Globus pallidus (tissue), 1 donor: Measurements from ENCODE around the gene CDC42BPB.

Experiments
- DNase-seq: peaks from one replicate; pipeline ENCODE4 v3.0.0-alpha.2; 2015; ENCODE audit warnings: low spot score

CDC42BPB gene

DNA sequence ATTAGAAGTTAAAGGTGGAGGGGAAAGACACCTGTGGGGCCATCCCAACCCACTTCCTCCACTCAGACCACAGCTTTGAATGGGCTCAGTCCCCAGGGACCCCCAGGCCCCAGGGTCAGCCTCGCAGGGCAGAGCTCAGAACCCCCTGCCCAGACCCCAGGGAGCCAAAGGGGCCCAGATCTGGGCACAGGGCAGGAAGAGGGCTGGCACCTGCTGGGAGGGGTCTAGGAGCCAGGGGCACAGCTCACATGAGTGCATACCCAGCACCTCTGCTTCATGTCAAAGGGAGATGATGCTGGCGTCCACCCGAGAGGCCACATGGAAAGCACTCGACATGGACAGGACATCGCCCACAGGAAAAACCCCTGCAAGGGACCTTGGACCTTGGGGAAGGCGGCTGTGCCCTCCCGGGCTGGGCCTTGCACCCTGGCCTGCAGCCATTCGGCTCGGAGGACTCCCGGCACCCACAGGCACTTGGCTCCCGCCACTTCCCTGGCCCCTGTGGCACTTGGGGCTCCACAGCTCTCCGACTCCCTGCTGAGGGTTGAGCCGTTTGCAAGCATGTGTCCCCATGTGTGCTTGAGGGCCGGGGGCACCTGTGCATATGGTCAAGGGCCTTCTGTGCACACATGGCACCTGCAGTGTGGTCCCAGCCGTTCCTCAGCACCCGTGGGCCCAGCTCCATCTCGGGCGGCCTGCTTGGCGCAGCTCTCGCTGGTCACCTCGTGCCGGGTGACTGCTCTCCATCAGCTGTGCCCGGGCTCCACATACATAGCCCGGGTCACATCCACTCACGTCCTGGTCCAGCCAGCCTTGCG is 142.7 kb downstream of the CDC42BPB start:
- DNase-seq = no peak

DNA sequence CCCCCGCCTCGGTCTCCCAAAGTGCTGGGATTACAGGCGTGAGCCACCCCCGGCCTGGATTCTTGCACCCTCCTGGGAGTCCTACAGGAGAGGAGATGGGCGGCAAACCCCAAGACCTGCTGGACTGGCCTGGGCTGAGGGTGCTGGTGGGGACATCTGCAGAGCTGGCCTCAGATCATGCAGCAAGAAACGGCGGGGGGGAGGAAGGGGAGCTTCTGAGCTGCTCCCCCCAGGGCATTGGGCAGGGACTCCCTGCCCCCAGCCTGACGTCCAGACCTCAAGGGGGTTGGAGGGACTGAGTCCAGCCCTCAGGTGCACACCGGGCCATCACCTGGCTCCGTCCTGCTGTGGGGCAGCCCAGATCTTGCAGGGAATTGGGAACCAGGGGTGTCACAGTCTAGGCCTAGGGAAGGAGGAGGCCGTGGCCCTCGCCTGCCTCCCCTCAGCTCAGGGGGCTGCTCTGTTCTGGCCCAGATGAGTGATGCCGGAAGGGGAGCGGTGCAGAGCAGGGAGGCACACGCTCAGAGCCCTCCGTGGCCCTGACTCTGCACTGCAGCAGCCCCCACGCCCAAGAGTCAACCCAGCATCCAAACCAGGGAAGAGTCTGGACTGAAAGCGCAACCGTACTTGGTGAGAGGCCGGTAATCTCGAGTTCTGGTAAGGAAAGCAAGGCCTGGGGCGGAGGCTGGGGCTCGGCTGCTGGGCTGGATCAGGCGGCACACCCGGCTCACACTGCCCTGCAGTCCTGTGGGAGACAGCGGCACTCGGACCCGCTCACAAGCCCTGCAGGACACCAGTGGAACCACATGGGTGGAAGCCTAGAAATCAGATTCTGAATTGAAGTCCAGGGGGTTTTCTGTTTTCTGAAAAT is 143.8 kb downstream of the CDC42BPB start:
- DNase-seq = no peak

DNA sequence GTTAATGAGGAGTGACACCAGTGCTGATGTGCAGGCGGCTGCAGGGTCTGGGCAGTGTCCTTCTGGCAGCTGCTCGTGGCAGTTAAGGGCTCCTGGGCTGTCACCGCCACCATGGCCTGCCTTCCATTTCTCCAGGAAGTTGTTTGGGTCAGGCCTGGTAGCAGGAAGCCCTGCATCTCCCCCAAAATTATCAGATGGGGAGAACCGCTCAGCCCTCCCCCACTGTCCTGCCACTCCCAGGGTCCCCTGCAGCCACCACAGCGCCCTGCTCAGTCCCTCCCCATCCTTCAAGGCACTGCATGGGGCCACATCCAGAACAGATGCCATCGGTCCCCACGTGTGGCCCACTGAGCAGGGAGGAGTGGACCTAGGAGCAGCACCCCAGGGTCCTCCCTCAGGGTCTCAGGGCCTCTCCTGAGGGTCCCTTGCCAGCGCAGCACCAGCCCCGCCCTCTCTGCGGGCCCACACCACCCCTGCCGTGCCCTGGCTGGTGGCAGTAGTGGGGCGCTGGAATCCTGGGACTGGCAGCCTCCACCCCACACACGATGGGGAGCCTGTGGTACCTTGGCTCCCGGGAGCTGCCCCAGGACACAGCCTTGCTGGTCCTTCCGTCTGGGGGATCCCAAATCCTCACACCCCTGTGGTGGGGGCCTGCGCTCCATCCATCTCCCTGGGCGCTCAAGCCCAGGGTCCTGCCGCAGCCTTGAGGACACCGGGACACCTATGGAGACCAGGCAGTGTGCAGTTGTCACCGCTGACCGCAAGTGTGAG is 145.2 kb downstream of the CDC42BPB start:
- no peak for DNase-seq

DNA sequence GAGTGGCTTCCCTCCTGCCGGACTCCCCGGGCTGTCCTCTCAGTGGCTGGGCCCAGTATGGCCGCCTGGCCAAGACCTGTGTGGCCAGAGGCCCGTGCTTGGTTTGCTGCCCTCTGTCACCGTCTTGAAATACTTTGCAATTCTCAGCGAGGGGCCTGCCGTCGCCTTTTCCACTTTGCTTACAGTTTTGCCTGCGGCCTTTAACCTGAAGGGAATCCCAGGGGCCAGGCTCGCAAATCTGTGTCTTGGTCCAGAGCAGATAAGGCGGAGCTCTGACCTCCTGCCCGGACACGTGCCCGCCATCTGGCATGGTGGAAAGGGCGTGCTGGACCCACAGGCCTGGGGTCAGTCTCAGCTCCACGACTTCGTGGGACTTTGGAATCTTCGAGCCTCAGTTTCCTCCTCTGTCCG is 145.8 kb downstream of the CDC42BPB start:
- no peak for DNase-seq

DNA sequence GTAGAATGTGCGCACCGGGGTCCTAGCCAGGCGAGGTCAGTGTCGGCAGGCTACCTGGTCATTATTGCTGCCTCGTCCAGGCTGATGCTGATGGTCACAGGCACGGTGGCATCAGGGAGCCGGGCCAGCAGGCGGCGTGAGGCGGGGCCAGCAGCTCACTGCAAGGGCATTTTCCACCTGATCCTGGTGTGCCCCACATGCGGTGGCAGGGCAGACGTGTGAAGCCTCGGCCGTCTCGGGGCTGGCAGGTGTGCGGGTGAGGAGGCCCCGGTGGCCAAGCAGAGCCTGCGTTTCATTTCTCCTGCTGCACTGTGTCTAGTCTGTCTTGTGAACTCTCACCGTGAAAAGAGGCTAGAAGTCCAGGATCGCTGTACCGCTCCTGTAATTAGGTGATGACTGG is 146.9 kb downstream of the CDC42BPB start:
- DNase-seq = no peak

DNA sequence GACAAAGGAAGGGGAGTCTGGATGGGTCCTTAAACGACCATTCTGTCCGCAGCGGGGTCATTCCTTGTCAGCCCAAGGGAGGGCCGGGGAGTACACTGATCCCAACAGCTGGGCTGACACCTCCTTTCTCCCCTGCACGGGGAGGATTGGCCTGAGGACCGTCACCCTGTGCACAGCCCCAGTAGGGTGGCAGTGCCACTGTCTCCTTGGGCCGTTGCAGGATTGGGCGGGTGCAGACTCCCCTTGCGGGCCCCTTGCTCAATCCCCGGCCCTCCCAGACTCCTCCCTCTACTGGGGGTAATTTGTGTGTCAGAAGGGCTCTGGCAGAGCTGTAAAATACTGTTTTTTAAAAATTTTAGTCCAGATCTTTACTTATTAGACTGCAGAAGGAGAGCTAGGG is 147.4 kb downstream of the CDC42BPB start:
- no peak for DNase-seq

DNA sequence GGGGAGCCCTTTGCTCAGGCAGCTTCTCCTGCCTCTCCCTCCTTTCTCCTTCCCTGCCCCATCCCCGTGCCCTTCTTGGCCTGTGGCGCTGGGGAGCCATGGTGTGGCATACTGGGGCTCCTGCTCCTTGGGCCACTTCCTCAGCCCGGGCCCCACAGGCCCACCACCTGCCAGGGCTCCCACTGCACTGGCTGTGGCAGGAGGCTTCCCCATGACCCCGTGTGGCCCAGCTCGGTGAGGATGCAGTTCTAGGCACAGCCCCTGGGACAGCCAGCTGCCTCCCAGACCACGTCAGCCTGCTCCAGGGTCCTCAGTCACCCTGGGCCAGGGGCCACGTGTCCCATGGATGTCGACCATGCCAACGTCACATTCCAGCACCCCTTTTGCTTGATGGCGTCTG is 147.9 kb downstream of the CDC42BPB start:
- no peak for DNase-seq

DNA sequence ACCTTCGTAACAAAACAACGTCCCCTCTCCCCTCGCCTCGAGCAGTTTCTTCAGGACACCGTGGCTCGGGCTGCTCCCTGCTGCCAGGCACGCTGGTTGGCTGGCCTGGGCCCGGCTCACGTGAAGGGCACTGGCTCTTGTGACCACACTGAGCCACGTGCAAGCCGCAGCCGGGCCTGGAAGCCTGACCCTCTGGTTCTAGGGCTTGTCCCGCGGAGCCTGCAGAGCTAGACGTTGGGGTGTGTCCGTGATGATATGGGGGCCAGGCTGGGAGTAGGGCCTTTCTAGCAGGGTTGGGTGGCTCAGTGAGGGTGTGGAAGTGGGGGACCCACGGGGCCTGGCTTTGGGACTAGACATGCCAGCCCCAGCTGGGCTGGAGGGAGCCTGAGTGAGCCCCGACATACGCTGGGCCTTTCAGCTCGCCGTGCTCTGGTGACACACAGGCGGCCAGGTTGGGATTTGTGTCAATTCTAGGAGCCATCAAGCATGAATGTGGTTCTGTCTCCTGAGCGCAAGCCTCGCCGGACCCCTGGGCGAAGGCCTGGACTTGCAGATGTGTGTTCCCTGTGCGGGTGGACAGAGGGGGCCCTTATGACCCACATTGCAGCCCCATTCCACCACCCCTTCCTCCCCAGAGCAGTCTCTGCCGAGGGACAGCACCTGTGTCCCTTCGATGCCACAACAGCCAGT is 148.4 kb downstream of the CDC42BPB start:
- DNase-seq = no peak

DNA sequence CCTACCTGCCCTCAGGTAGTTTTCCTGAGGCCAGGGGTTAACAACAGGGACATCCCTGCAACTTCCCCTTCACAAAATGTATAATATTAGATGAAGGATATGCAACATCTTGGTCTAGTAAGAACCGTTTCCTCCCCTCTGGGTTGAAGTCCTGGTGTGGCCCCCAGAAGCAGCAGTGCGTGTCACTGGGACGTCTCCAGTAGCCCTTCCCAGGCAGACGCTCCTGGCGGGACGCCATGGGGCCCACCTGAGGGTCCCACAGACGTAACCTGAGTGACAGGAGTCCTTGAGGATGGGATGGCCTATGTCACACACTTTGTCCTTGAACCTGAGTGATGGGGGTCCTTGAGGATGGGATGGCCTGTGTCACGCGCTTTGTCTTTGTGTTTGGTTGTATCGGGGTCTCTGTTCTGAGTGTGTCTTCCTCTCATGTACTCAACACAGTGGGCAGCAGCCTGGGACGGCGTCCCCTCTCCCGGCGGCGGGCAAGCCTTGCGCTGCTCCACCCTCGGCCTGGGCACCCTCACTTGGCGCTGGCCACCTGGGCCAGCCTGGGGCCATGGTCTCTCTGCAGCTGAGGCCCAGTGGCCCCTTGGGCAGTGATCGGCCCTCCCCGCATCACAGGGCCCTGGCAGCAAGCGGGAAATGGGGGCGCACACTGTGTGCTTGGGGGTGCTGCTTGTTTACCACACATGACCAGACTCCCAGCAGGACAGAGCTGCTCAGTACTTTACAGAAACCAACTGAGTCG is 149.2 kb downstream of the CDC42BPB start:
- no peak for DNase-seq

DNA sequence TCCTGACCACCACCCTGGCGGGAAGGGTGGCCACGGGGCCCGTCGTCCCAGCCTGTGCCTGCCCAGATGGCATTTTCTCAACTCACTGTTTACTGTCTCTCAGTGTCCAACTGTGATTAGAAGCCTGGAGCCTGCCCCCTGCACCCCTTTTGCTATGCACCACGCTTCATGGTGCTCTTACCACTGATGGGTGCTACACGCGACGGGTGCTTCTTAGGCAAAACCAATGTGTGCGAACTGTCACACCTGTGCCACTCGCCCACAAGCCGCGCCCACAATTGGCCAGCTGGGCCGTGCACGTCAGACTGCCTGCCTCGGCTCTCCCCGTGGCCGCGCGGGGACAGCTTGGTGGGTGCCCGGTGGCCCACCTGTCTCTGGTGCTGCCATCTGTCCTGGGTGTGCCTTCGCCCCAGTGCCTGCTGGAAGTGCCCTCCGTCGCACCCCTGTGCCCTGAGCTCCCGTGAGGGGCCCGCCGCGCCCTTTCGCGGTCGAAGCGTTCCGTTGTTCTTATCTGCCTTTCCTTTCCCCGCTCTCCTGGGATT is 150.0 kb downstream of the CDC42BPB start:
- DNase-seq = no peak

DNA sequence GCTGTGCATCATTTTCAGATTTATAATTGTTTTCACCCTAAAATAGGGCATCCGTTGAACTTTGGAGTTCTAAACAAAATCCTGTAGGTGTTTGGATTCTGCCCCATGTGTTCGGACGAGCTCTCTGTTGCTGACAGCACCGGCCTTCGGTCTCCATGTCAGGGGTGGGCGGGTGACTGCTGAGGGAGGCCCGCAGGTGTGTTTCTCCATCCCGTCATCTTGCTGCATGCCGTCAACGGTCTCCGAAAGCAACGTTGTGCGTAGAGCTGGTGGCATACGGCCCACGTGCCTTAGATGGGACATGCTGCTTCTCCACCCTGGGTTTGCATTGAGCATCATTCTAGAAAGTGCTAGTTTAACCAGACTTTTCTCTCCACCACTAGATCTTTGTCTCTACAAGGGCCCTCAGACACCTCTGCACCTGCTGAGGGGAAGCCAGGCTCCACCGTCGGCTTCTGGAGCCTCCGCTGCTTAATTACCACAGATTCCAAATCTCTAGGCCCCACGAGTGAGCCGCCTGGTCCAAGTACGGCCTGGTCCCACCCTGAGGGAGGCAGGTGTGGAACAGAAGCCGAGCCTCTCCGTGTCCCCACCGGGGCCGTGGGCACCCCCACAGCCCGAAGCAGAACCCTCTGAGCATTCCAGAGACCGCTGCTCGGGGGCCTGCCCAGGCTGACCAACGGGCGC is 150.6 kb downstream of the CDC42BPB start:
- no peak for DNase-seq

DNA sequence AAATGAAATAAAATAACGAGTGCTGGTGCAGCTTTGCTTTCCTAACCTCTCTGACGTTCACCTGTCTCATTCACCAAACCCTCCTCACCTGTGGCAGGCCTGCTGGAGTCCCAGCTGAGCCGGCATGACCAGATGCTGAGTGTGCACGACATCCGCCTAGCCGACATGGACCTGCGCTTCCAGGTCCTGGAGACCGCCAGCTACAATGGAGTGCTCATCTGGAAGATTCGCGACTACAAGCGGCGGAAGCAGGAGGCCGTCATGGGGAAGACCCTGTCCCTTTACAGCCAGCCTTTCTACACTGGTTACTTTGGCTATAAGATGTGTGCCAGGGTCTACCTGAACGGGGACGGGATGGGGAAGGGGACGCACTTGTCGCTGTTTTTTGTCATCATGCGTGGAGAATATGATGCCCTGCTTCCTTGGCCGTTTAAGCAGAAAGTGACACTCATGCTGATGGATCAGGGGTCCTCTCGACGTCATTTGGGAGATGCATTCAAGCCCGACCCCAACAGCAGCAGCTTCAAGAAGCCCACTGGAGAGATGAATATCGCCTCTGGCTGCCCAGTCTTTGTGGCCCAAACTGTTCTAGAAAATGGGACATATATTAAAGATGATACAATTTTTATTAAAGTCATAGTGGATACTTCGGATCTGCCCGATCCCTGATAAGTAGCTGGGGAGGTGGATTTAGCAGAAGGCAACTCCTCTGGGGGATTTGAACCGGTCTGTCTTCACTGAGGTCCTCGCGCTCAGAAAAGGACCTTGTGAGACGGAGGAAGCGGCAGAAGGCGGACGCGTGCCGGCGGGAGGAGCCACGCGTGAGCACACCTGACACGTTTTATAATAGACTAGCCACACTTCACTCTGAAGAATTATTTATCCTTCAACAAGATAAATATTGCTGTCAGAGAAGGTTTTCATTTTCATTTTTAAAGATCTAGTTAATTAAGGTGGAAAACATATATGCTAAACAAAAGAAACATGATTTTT is 151.9 kb downstream of the CDC42BPB start:
- DNase-seq = no peak

DNA sequence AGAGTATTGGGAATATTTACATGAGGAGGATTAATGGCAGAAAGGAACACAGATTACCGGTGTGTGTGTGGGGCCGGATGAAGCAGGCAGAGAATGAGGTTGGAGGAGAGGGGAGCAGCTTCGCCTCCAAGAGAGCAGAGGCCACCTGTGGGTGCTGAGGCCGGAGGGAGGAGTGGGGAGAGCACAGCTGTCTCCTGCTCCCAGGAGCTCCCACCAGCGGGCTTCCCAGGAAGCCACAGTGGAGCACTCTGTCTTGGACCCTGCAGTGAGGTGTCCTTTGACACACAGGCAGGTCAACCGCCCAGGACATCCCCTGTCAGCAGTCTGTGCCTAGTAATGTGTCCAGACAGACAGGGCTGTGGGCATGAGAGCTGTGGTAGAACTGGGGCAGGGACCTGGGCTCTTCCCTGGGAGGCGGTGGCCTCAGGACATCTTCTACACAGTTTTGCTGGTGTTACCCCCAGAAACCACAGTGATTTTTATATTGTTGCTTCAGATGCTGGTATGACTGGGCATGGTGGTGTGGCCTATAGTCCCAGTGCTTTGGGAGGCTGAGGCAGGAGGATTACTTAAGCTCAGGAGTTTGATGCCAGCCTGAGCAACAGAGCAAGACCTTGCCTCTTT is 153.3 kb downstream of the CDC42BPB start:
- DNase-seq = no peak

DNA sequence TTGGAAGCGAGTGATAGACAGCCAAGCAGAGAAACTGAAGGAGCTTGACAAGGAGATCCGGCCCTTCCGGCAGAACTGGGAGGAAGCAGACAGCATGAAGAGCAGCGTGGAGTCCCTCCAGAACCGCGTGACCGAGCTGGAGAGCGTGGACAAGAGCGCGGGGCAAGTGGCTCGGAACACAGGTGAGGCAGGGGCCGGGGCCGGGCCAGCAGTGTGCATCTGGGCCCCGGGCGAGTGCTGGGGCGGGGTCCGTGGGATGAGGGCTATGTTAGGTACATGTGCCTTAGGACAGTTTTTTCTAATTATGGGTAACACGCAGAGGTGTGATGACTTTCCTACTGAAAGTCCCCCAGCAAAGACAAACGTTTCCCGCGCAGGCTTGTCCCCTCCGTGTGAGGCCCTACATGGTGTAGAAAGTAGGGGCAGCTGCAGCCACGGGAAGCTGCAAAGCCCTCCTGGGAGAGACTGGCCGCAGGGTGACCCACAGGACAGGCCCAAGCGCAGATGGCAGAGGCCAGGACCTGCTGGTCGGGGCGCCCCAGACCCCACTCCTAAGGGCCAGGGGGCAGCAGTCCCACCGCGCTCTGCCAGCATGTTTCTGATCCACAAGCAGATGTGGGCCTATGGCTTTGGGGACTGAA is 154.0 kb downstream of the CDC42BPB start:
- DNase-seq = no peak

DNA sequence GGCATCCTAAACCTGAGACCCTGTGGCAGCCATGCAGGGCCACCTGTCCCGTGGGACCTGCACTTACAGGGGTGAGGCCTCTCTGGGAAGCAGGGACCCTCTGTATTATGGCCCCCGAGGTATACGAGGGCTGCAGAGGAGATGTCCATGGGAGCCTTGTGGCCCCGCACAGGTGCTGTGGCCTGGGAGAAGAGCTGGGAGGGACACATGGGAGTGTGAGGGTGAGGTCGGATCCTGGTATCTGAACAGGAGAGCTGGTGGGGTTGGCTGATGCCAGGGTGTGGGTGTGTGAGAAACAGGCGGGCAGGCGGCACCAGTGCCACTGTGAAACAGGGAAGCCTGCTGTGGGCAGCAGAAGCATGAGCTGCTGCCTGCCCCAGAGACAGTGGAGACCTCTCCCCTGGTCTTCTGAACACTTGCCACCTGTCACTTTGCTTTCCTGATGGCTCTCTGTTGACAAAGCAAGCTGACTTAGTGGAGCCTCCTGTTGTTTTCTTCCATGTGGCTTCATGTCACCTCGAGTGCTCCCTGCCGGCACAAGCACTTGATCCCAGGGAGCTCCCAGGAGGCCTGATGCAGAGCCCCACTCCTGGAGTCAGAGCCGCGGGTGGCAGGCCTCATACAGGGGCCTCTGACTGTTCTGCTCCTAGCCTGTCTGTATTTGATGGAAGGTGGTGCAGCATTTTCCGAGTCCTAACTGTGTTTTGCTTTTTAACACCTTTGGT is 154.7 kb downstream of the CDC42BPB start:
- DNase-seq = no peak

DNA sequence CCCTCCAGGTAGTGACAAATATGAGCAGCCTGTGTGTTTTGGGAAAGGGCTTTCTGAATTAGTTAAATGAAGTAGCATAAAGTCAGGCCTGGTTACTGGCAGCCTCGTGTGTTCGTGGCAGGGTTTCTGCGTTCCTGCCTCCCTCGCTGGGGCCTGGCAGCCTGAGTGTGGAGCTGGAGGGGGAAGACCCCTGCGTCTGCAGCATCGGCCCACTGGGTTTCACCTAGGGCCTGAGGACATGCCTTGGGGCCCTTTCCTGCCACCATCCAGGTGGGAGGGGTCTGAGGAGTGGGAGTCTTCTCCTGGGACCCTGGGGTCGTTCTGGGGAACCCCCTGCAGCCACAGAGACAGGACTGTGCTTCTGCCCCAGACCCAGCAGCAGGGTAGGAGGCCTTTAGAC is 155.3 kb downstream of the CDC42BPB start:
- no peak for DNase-seq

DNA sequence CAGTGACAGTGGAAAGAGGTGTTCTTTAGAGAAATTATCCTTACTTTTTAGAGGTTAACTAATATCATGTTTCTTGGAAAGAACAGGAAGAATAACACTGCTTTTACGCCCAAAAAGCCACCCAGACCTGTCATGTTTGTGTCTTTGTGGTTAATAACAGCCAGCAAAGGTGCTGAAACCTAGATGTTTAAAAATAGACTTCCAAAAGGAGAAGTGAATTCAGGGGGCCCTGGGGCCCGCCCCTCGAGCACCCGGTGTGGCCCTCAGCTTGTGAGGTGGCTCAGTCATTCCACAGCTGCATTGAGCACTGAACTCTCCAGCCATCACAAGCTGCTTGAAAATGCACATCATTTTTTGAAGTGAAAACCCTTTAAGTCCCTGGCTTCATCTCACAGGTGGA is 155.7 kb downstream of the CDC42BPB start:
- DNase-seq = no peak
